HCT116 (cell line): ENCODE results near the gene DDHD1.

Experiments
- CTCF ChIP-seq, 3 experiments: fragments of 200-600 bp in 1 of 3; sonication (generic) in 1 of 3; IDR thresholded peaks in 2 of 3; conservative IDR thresholded peaks in 1 of 3; 2 replicates each; pipeline ENCODE4 v1.5.1; 2012 to 2017; ENCODE audit warnings: low read depth in 2 of 3, low read length in 2 of 3, antibody characterized with exemption in 1 of 3, borderline replicate concordance in 1 of 3, control low read depth in 1 of 3, mild to moderate bottlenecking in 1 of 3, mixed read lengths in 1 of 3, mixed run types in 1 of 3, moderate library complexity in 1 of 3; ENCODE audit not compliant: insufficient read depth in 1 of 3
- MAX ChIP-seq: IDR thresholded peaks from 2 replicates; pipeline ENCODE4 v1.6.1; 2012
- RAD21 ChIP-seq: IDR thresholded peaks from 2 replicates; pipeline ENCODE4 v1.6.1; 2012; ENCODE audit warnings: low read depth, mild to moderate bottlenecking
- SIN3A ChIP-seq: IDR thresholded peaks from 2 replicates; pipeline ENCODE4 v1.6.1; 2012; ENCODE audit warnings: low read depth

- no peak for TF ChIP-seq MAX
- no peak for TF ChIP-seq CTCF (IDR thresholded peaks at IDR 0.05 in 2 of 3, conservative IDR thresholded peaks at IDR 0.05 in 1 of 3; ENCODE audit: borderline replicate concordance in 1 of 3, insufficient read depth in 1 of 3, low read depth in 2 of 3, low read length in 2 of 3)
- TF ChIP-seq SIN3A: no peak
- no peak for TF ChIP-seq RAD21
These were observed 136.6 kb downstream of the DDHD1 start for GRCh38 chr14:53016491-53016890.
